Kidney epithelial cell (primary cell): ENCODE results near the gene KCNB1. TPM values are rescaled to one million over a fixed set of nuclear protein-coding genes. Genes with fewer than 3 reads are reported as not detected.

Source experiments
- DNase-seq: peaks from one replicate; pipeline ENCODE4 v3.0.0-alpha.2; 2010; ENCODE audit warnings: low read depth
- H3K27me3 ChIP-seq: 2 replicates; pipeline ENCODE4 v1.6.0; 2011; ENCODE audit warnings: low read length; ENCODE audit not compliant: control insufficient read depth, insufficient read depth
- H3K36me3 ChIP-seq: 2 replicates; pipeline ENCODE4 v1.5.1; 2011; ENCODE audit warnings: low read length; ENCODE audit not compliant: control insufficient read depth, insufficient read depth
- H3K4me3 ChIP-seq: 2 replicates; pipeline ENCODE4 v1.5.1; 2011; ENCODE audit warnings: low read depth, mild to moderate bottlenecking, control low read depth, low read length
- total RNA-seq: library from RNA; depleted of rRNA; stranded (reverse); fragments of >200 nt; gene quantifications from 2 replicates; pipeline ENCODE4 v1.2.3, GENCODE V29; 2015
- TF ChIP-seq, protein P1 (sequence below): IDR thresholded peaks from 2 replicates; pipeline ENCODE4 v1.5.1; 2011; ENCODE audit warnings: mild to moderate bottlenecking, moderate library complexity, low read length, control low read depth, inconsistent platforms; ENCODE audit not compliant: insufficient read depth, poor library complexity, severe bottlenecking

Gene KCNB1
- total RNA-seq, 1 donor from 2014 or later: not detected

DNA sequence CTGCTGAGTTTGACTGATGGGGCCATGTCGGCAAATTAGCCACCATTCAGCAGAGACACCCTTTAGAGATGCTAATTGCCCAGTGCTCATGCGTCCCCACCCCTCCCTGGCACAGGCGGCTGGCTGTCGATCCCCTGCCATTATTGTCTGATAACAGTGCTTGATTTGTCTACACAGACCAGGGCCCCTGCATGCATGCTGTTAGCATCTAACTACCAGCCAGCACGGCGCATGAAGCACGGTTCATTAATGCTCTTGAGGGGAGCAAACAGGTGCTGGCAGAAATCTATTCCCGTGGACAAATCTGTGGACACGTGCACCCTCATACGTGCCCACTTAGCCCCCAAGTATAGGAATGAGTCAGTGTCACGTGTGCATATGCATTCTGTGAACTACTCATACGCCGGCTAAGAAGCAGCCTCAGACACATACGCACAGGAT lies 32.2 kb downstream of the KCNB1 start:
- no peak for DNase-seq
- TF ChIP-seq, protein P1, sequence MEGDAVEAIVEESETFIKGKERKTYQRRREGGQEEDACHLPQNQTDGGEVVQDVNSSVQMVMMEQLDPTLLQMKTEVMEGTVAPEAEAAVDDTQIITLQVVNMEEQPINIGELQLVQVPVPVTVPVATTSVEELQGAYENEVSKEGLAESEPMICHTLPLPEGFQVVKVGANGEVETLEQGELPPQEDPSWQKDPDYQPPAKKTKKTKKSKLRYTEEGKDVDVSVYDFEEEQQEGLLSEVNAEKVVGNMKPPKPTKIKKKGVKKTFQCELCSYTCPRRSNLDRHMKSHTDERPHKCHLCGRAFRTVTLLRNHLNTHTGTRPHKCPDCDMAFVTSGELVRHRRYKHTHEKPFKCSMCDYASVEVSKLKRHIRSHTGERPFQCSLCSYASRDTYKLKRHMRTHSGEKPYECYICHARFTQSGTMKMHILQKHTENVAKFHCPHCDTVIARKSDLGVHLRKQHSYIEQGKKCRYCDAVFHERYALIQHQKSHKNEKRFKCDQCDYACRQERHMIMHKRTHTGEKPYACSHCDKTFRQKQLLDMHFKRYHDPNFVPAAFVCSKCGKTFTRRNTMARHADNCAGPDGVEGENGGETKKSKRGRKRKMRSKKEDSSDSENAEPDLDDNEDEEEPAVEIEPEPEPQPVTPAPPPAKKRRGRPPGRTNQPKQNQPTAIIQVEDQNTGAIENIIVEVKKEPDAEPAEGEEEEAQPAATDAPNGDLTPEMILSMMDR: no peak
- Histone ChIP-seq H3K27me3 (peaks cover 14% of the 10 kb centered on the region), H3K36me3 (no peaks in the 10 kb centered on the region), H3K4me3 (no peak overlapping the region)

DNA sequence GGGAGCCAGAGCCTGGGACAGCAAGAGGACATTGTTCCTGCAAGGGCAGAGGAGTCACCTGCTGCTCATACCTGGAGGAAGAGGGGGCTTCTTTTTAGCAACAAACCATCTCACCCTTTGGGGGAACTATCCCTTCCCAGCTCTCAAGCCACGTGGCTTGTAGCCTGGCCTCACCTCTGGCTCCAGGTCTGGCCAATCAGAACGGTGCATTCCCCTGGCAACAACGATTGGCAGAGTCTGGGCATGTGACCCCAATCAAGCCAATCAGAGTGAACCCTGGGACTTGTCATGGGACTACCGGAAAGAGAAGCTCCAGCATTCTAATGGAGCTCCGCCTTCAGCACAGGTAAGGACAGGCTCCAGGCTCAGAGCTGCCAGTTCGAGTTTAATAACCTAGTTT lies 33.6 kb downstream of the KCNB1 start:
- H3K27me3 ChIP-seq: peaks cover 23% of the 10 kb centered on the region
- no peak for DNase-seq
- H3K4me3 ChIP-seq: no peak overlapping the region
- TF ChIP-seq, protein P1: no peak
- H3K36me3 ChIP-seq: no peaks in the 10 kb centered on the region

DNA sequence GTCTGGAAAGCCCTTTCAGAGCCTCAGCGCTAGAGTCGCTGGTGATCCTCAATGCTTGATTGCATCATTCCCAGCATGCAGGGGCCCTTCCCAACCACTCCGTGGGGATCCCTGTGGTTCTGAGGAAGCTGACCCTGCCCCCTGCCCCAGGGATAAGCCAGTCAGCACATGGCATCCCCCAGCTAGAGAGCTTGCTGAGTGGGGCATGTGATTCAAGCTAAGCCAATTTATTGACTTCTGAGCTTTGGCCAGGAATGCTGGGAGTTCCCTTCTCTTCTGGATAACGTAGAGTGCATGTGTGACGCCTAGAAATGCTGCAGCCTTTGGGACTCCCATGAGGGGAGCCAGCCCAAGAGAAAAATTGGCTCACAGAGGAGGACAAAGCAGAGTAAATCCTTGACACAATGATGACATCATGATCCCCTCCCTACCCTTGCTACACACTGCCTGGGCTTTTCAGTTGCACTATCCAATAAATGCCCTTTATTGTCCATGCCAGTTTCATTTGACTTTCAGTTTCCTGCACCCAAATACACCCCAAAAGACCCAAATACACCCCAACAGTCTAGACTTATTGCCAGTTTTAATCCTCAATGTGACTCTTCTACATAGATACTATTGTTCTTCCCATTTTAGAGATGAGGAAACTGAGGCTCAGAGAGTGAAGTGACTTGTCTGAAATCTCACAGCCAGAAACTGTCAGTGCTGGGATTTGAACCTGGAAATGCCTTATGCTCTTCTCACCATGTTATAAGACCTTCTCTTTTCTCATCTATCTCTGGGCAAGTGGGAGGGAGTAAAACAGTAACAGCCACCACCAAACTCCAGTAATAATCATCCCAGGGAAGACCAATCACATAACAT lies 34.3 kb downstream of the KCNB1 start:
- no peak for DNase-seq
- TF ChIP-seq, protein P1: no peak
- Histone ChIP-seq H3K27me3 (peaks cover 24% of the 10 kb centered on the region), H3K4me3 (no peak overlapping the region), H3K36me3 (no peaks in the 10 kb centered on the region)

DNA sequence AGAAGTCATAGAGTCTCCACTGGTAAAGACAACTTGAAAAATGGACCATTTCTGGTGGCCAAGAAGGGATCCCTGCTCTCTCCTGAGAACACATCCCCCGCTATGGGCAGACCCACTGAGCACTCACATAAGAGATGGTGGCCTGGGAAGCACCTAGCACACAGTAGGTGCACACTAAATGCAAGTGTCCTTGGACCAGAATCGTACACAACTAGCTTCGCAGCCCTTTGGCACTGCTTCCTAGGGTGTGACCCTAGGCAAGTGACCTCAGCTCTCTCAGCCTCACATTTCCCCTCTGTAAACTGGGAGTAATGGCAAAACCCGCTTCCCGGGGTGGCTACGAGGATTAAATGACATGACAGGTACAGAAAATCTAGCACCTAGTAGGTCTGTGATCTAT lies 35.1 kb downstream of the KCNB1 start:
- H3K27me3 ChIP-seq: peaks cover 24% of the 10 kb centered on the region
- TF ChIP-seq, protein P1: no peak
- no peaks in the 10 kb centered on the region for H3K36me3 ChIP-seq
- no peak for DNase-seq
- no peak overlapping the region for H3K4me3 ChIP-seq

DNA sequence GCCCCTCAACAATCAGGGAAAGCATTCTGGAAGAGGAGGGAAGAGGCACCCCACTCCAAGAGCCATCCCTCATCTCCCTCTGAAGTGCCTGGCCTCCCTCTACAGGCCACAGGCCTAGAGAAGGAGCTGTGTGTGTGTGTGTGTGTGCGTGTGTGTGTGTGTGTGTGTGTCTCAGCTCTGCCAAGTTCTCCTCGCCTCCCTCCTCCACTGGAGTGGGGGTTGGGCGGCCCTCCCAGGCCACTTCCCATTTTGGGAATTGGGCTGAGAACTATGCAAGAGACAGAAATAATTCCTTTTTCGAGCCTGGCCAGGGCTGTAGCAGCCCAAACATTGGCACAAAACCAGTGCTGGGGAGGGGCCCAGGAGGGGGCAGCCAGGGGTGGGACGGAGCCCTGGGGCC lies 35.7 kb downstream of the KCNB1 start:
- no peak for DNase-seq
- TF ChIP-seq, protein P1: no peak
- no peak overlapping the region for H3K4me3 ChIP-seq
- no peaks in the 10 kb centered on the region for H3K36me3 ChIP-seq
- peaks cover 24% of the 10 kb centered on the region for H3K27me3 ChIP-seq
